Coronary artery (tissue), 2 donors: ENCODE results near the gene SLC52A3.

ENCODE experiments used
- DNase-seq: peaks from one replicate; pipeline ENCODE4 v3.0.0-alpha.2; 2017; ENCODE audit warnings: low spot score
- H3K27ac ChIP-seq, 2 donors: fragments of 200-600 bp; sonication (generic); one replicate each; pipeline ENCODE4 v1.5.1; 2016 to 2019
- H3K4me3 ChIP-seq: fragments of 200-600 bp; sonication (generic); 2 replicates; pipeline ENCODE4 v1.5.1; 2016; ENCODE audit warnings: mild to moderate bottlenecking, moderate library complexity
- CTCF ChIP-seq: fragments of 200-600 bp; sonication (generic); IDR thresholded peaks from one replicate; pipeline ENCODE4 v1.5.1; 2019; ENCODE audit warnings: antibody characterized with exemption

Gene SLC52A3

DNA sequence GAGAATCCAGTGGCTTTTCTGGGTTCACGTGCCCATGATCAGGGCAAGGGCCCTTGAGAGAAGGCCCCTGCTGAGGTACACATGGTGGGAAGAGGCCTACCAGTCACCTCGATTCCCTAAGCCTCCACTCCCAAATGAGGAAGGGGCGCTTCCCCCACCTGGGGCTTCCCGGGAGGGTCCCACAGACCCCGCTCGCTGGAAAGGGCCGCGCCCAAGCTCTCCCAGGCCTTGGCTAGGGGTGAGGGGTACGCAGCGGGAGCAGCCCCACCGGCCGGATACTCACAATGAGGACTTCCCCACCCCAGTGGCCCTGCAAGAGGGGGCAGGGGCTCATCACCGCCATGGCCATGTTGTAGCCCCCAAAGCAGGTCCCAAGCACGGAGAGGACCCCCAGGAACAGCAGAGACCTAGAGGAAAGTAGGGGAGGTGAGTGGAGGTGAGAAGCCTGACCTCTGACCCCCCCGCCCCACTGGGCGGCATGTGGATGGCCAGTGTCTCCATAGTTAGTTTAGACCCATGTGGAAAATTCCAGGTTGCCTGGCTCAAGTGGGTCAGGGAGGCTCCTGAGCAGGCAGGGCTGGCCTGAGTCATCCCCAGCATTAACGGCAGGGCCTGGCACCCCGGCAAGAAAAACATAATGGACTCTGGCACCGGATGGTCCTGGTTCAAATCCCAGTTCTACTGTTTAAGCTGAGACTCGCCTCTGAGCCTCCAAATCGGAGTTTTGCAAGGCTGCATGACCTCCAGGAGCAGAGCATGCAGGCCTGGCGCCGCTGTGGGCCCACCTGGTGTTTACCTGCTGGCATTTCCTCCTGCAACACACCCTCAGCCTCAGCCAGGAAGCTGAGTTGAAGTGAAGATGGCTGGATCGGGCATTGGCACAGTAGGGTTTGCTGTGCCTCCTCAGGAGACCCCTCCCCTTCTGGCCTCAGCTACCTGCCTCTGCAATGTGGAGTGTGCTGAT, 6.6 kb downstream of the SLC52A3 start:
- no peak for TF ChIP-seq CTCF
- no peak for DNase-seq
- no peak overlapping the region for H3K4me3 ChIP-seq

GRCh38 chr20:760751-761417, 7.4 kb downstream of the SLC52A3 start:
- Histone ChIP-seq H3K4me3 (no peak overlapping the region), H3K27ac (no peak overlapping the region)
- TF ChIP-seq CTCF = no peak
- DNase-seq = no peak

More for the DNA sequence above, 6.6 kb downstream of the SLC52A3 start:
- no peak overlapping the region for H3K27ac ChIP-seq

- no peak for DNase-seq
- Histone ChIP-seq H3K4me3 (no peak overlapping the region), H3K27ac (no peak overlapping the region)
- no peak for TF ChIP-seq CTCF
These were observed 10.8 kb downstream of the SLC52A3 start for GRCh38 chr20:757506-757905.

DNA sequence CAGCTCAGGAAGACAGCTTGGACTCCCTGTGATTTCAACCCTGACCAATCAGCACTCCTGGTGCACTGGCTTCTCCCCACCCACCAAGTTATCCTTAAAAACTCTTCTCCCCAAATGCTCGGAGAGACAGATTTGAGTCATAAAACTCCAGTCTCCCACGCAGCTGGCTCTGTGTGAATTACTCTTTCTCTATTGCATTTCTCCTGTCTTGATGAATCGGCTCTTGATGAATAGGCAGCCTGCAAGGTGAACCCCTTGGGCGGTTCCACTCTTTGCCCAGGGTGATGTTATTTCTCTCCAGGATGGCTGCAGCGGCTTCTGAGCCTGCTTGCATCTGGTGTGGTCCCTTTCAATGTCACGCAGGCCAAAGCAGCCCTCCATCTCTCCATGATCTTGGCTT, 12.4 kb downstream of the SLC52A3 start:
- Histone ChIP-seq H3K27ac (no peak overlapping the region), H3K4me3 (no peak overlapping the region)
- no peak for TF ChIP-seq CTCF
- DNase-seq = no peak

- no peak for DNase-seq
- no peak for TF ChIP-seq CTCF
- Histone ChIP-seq H3K4me3 (no peak overlapping the region), H3K27ac (no peak overlapping the region)
These were observed 13.4 kb downstream of the SLC52A3 start for GRCh38 chr20:754904-755303.

DNA sequence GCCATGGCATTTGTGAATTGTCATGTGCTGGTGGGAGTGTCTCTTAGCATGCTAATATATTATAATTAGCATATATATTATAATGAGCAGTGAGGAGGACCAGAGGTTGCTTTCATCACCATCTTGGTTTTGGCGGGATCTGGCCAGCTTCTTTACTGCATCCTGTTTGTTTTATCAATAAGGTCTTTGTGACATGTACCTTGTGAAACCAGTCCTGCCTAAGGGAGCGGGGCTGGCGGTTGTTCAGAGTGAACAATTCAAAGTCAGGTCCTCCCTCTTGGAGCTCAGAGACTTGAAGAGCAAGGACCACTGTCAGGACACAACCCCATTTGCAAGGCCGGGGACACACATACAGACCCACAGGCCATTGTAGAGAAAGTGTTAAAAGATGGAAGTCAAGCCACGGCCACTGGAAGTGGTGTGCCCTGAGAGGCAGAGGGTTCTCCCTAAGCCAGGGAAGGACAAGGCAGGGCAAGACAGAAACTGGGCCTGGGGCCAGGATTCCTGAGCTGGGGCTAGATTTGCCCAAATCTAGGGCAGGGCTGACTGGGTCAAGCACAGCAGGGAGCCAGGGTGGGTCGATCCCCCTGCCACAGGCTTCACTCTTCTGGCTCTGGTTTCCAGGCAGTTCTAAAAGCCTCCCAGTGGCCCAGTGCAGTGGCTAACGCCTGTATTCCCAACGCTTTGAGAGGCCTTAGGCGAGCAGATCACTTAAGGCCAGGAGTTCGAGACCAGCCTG, 14.2 kb downstream of the SLC52A3 start:
- no peak for DNase-seq

More for the DNA sequence above, 14.2 kb downstream of the SLC52A3 start:
- TF ChIP-seq CTCF = no peak
- Histone ChIP-seq H3K4me3 (no peak overlapping the region), H3K27ac (no peak overlapping the region)
